HCT116 (cell line): ENCODE data around the gene AGMAT. TPM values are rescaled to one million over a fixed set of nuclear protein-coding genes. Genes with fewer than 3 reads are reported as not detected.
A peak's percentile ranks its signal among the peaks of the same experiment; 100 is the strongest.

Experiments used
- ATAC-seq: fragments of 200-7000 bp; cut with Tn5 transposase; 2 replicates; pipeline ENCODE4 v1.9.1; 2020; ENCODE audit warnings: mild to moderate bottlenecking, moderate library complexity
- BruUV-seq: library from RNA; stranded (reverse); fragments of 400-500 nt; replicated peaks from 2 replicates; lab custom pipeline; 2021; lab: Mats Ljungman, UMichigan
- CTCF ChIA-PET: fragments of 300-600 bp; sonication (Branson Sonifier 250); formaldehyde crosslinking; loops from one replicate; lab custom pipeline; 2021; ENCODE audit warnings: antibody characterized with exemption; lab: Charles Lee
- POLR2A ChIA-PET: fragments of 300-600, 350-600 bp; sonication (Branson Sonifier 250); formaldehyde crosslinking; loops from one replicate; lab custom pipeline; 2021; ENCODE audit warnings: antibody characterized with exemption; lab: Charles Lee
- RAD21 ChIA-PET, 2 experiments: fragments of 300-600 bp; sonication (Branson Sonifier 250); formaldehyde crosslinking; loops; one replicate each; lab custom pipeline; 2023; ENCODE audit warnings: low total read pairs in 2 of 2; ENCODE audit not compliant: uncharacterized antibody in 2 of 2, unreplicated experiment in 2 of 2, low non-redundant PET in 1 of 2; lab: Charles Lee
- DNase-seq: peaks from one replicate; pipeline ENCODE4 v3.0.0-alpha.2; 2010; ENCODE audit warnings: low read depth, low spot score
- H2AFZ ChIP-seq: fragments of 200-600 bp; shearing (Covaris generic), sonication (generic); 2 replicates; pipeline ENCODE4 v1.6.1; 2017; ENCODE audit warnings: low read depth, mixed run types, mixed read lengths, antibody characterized with exemption, low read length; ENCODE audit not compliant: poor library complexity, severe bottlenecking
- H3K27ac ChIP-seq: 2 replicates; pipeline ENCODE4 v1.5.1; 2012; ENCODE audit warnings: low read depth, low read length
- H3K27me3 ChIP-seq: fragments of 200-600 bp; sonication (generic); 2 replicates; pipeline ENCODE4 v1.6.1; 2016; ENCODE audit warnings: mixed run types, low read length, mixed read lengths; ENCODE audit not compliant: insufficient read depth
- H3K36me3 ChIP-seq, 2 experiments: fragments of 200-500 bp in 1 of 2; fragments of 200-600 bp in 1 of 2; sonication (Bioruptor generic) in 1 of 2; sonication (generic) in 1 of 2; 2 replicates each; pipeline versions ENCODE4 v1.5.1 to v1.6.1; 2014 to 2016; ENCODE audit warnings: low read length in 2 of 2, inconsistent platforms in 1 of 2, mixed read lengths in 1 of 2, mixed run types in 1 of 2; ENCODE audit not compliant: insufficient read depth in 2 of 2, control insufficient read depth in 1 of 2
- H3K4me1 ChIP-seq, 2 experiments: fragments of 200-600 bp in 1 of 2; sonication (generic) in 1 of 2; 2 replicates each; pipeline versions ENCODE4 v1.5.1 to v1.6.1; 2012 to 2017; ENCODE audit warnings: low read length in 2 of 2, inconsistent platforms in 1 of 2, mild to moderate bottlenecking in 1 of 2, mixed read lengths in 1 of 2, mixed run types in 1 of 2, moderate library complexity in 1 of 2; ENCODE audit not compliant: insufficient read depth in 2 of 2, control insufficient read depth in 1 of 2
- H3K4me2 ChIP-seq: fragments of 200-600 bp; sonication (generic); 2 replicates; pipeline ENCODE4 v1.6.1; 2017; ENCODE audit warnings: mixed run types, low read length, mixed read lengths
- H3K4me3 ChIP-seq, 2 experiments: fragments of 200-600 bp in 1 of 2; sonication (generic) in 1 of 2; replicated peaks in 1 of 2; 2 replicates each; pipeline ENCODE4 v1.5.1; 2011 to 2016; ENCODE audit warnings: low read length in 2 of 2, control low read depth in 1 of 2, low read depth in 1 of 2, mild to moderate bottlenecking in 1 of 2, mixed read lengths in 1 of 2, mixed run types in 1 of 2
- H3K79me2 ChIP-seq: fragments of 200-600 bp; sonication (generic); 2 replicates; pipeline ENCODE4 v1.6.1; 2017; ENCODE audit warnings: mild to moderate bottlenecking, mixed run types, low read length, moderate library complexity, mixed read lengths; ENCODE audit not compliant: insufficient read depth
- H3K9ac ChIP-seq: fragments of 200-600 bp; sonication (generic); 2 replicates; pipeline ENCODE4 v1.6.1; 2016; ENCODE audit warnings: low read length, mixed read lengths
- H3K9me2 ChIP-seq: fragments of 200-600 bp; sonication (generic), shearing (Covaris generic); 2 replicates; pipeline ENCODE4 v1.6.1; 2017; ENCODE audit warnings: mixed run types, mild to moderate bottlenecking, moderate library complexity; ENCODE audit not compliant: insufficient read depth
- H3K9me3 ChIP-seq, 2 experiments: fragments of 200-500 bp in 1 of 2; fragments of 200-600 bp in 1 of 2; sonication (Bioruptor generic) in 1 of 2; sonication (generic) in 1 of 2; 2 replicates each; pipeline ENCODE4 v1.6.1; 2014 to 2017; ENCODE audit warnings: low read length in 2 of 2, mixed read lengths in 2 of 2, inconsistent platforms in 1 of 2, low read depth in 1 of 2, mild to moderate bottlenecking in 1 of 2, mixed run types in 1 of 2, moderate library complexity in 1 of 2; ENCODE audit not compliant: control insufficient read depth in 1 of 2, insufficient read depth in 1 of 2
- H4K20me1 ChIP-seq: fragments of 200-600 bp; sonication (generic), shearing (Covaris generic); 2 replicates; pipeline ENCODE4 v1.6.1; 2017; ENCODE audit warnings: mixed run types, mild to moderate bottlenecking, moderate library complexity; ENCODE audit not compliant: insufficient read depth
- CBX3 ChIP-seq: IDR thresholded peaks from 2 replicates; pipeline ENCODE4 v1.6.1; 2012; ENCODE audit warnings: low read depth
- CEBPB ChIP-seq: IDR thresholded peaks from 2 replicates; pipeline ENCODE4 v1.6.1; 2012; ENCODE audit warnings: low read depth
- EGR1 ChIP-seq: IDR thresholded peaks from 2 replicates; pipeline ENCODE4 v1.6.1; 2012; ENCODE audit warnings: low read depth
- ELF1 ChIP-seq: IDR thresholded peaks from 2 replicates; pipeline ENCODE4 v1.6.1; 2012; ENCODE audit warnings: low read depth, borderline replicate concordance
- EZH2 ChIP-seq: fragments of 200-600 bp; sonication (generic); IDR thresholded peaks from 2 replicates; pipeline ENCODE4 v1.6.1; 2017; ENCODE audit warnings: antibody characterized with exemption, mixed run types
- EZH2phosphoT487 ChIP-seq: fragments of 200-600 bp; IDR thresholded peaks from 2 replicates; pipeline ENCODE4 v1.6.1; 2018; ENCODE audit warnings: antibody characterized with exemption, borderline replicate concordance
- FOSL1 ChIP-seq: IDR thresholded peaks from 2 replicates; pipeline ENCODE4 v1.6.1; 2012; ENCODE audit warnings: low read depth
- JUND ChIP-seq: IDR thresholded peaks from 2 replicates; pipeline ENCODE4 v1.6.1; 2012
- MAX ChIP-seq: IDR thresholded peaks from 2 replicates; pipeline ENCODE4 v1.6.1; 2012
- POLR2AphosphoS5 ChIP-seq: IDR thresholded peaks from 2 replicates; pipeline ENCODE4 v1.6.1; 2011; ENCODE audit warnings: mild to moderate bottlenecking, low read depth, low read length, moderate library complexity
- RAD21 ChIP-seq: IDR thresholded peaks from 2 replicates; pipeline ENCODE4 v1.6.1; 2012; ENCODE audit warnings: low read depth, mild to moderate bottlenecking
- REST ChIP-seq: IDR thresholded peaks from 2 replicates; pipeline ENCODE4 v1.6.1; 2012; ENCODE audit warnings: low read depth
- SIN3A ChIP-seq: IDR thresholded peaks from 2 replicates; pipeline ENCODE4 v1.6.1; 2012; ENCODE audit warnings: low read depth
- YY1 ChIP-seq: IDR thresholded peaks from 2 replicates; pipeline ENCODE4 v1.6.1; 2011; ENCODE audit warnings: low read length, low read depth, moderate library complexity, mild to moderate bottlenecking; ENCODE audit not compliant: insufficient replicate concordance; ENCODE audit errors: extremely low read depth
- ZBTB33 ChIP-seq: IDR thresholded peaks from 2 replicates; pipeline ENCODE4 v1.6.1; 2011; ENCODE audit warnings: mild to moderate bottlenecking, low read length, moderate library complexity; ENCODE audit not compliant: insufficient replicate concordance; ENCODE audit errors: extremely low read depth
- ZFX ChIP-seq: fragments of 450-650 bp; IDR thresholded peaks from 2 replicates; pipeline ENCODE4 v1.6.1; 2017
- ZNF274 ChIP-seq: fragments of 200-500 bp; sonication (Bioruptor generic); IDR thresholded peaks from 2 replicates; pipeline ENCODE4 v1.6.1; 2014; ENCODE audit warnings: mild to moderate bottlenecking, low read depth, low read length, inconsistent platforms
- intact Hi-C: fragments of 100-400 bp; cut with micrococcal nuclease; formaldehyde crosslinking; loops from 2 replicates; pipeline ENCODE4 v1.10.0; 2022
- total RNA-seq: library from RNA; stranded (reverse); gene quantifications from one replicate; pipeline ENCODE4 v1.2.1, GENCODE V29; 2021; ENCODE audit not compliant: unreplicated experiment

Gene AGMAT
- total RNA-seq, 1 experiment from 2014 or later = not detected

GRCh38 chr1:15620155-15620545, 35.3 kb upstream of the AGMAT start:
- POLR2A ChIA-PET = no interaction called here

More at GRCh38 chr1:15620155-15620545, 35.3 kb upstream of the AGMAT start:
- Histone ChIP-seq H3K9me2 (no peaks in the 10 kb centered on the region), H3K9me3 (no peaks in the 10 kb centered on the region), H3K79me2 (peaks cover 78% of the 10 kb centered on the region), H2AFZ (no peak overlapping the region), H3K4me2 (peak overlapping the region; percentile 10), H3K4me3 (no peak overlapping the region), H3K27me3 (no peaks in the 10 kb centered on the region), H4K20me1 (peaks cover 8% of the 10 kb centered on the region; the same call in 1 of the 2 replicates), H3K9ac (no peak overlapping the region), H3K36me3 (peaks cover 0 to 13% of the 10 kb centered on the region in 2 experiments; a peak in 1 of 4 replicates), H3K27ac (no peak overlapping the region), H3K4me1 (peaks cover 8 to 33% of the 10 kb centered on the region in 2 experiments)
- BruUV-seq = no TSS peak
- ATAC-seq (no peak), DNase-seq (no peak)
- RAD21 ChIA-PET = no interaction called here
- TF ChIP-seq ZNF274 = no peak
- no peak for TF ChIP-seq EZH2
- no peak for TF ChIP-seq REST
- TF ChIP-seq POLR2AphosphoS5 = no peak
- no peak for TF ChIP-seq SIN3A
- TF ChIP-seq FOSL1 = no peak
- no peak for TF ChIP-seq JUND
- no peak for TF ChIP-seq RAD21
- no peak for TF ChIP-seq EGR1
- TF ChIP-seq CBX3 = no peak
- TF ChIP-seq EZH2phosphoT487 = no peak
- TF ChIP-seq ZBTB33 = no peak
- TF ChIP-seq MAX = no peak
- TF ChIP-seq ZFX = no peak
- no peak for TF ChIP-seq ELF1
- TF ChIP-seq CEBPB = no peak
- no peak for TF ChIP-seq YY1
- intact Hi-C loops = no loop called here
- CTCF ChIA-PET = no interaction called here
